Cardiac fibroblast (primary cell): ENCODE data around the gene CMYA5.
A peak's percentile ranks its signal among the peaks of the same experiment; 100 is the strongest.

Source experiments
- DNase-seq, 2 donors: peaks; one replicate each; pipeline versions ENCODE4 v3.0.0 to v3.0.0-alpha.2; 2010; ENCODE audit warnings: low read depth in 2 of 2
- H3K4me3 ChIP-seq, 2 donors: replicated peaks in 1 of 2; 1 replicate in 1 of 2; 2 replicates in 1 of 2; pipeline ENCODE4 v1.5.1; 2011; ENCODE audit warnings: low read depth in 2 of 2, low read length in 2 of 2, mild to moderate bottlenecking in 2 of 2, moderate library complexity in 1 of 2
- CTCF ChIP-seq: IDR thresholded peaks from one replicate; pipeline ENCODE4 v1.5.1; 2011; ENCODE audit warnings: low read depth, mild to moderate bottlenecking, low read length, inconsistent platforms

Gene CMYA5

GRCh38 chr5:79827159-79827629 is 137.6 kb downstream of the CMYA5 start:
- H3K4me3 ChIP-seq: no peak overlapping the region
- TF ChIP-seq CTCF: no peak
- no peak for DNase-seq

DNA sequence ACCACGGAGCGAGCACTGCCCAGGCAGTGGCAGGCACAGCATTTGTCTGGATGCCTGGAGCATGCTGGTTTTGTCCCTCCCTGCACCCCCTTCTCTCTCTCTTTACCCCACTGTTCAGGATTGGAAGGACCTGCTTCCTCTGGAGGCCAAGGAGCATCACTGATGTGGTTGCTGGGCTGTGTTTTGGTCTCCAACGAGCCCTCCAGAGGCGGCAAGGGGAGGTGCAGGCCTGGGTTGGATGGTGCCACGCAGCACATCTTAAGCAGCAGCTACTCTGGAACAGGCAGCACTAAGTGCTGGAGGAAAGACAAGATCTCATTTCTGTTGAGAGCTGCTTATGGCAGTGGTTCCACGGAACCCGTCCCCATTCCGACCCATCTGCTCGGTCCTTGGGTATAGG is 139.6 kb downstream of the CMYA5 start:
- DNase-seq: no peak
- no peak overlapping the region for H3K4me3 ChIP-seq
- TF ChIP-seq CTCF: no peak

DNA sequence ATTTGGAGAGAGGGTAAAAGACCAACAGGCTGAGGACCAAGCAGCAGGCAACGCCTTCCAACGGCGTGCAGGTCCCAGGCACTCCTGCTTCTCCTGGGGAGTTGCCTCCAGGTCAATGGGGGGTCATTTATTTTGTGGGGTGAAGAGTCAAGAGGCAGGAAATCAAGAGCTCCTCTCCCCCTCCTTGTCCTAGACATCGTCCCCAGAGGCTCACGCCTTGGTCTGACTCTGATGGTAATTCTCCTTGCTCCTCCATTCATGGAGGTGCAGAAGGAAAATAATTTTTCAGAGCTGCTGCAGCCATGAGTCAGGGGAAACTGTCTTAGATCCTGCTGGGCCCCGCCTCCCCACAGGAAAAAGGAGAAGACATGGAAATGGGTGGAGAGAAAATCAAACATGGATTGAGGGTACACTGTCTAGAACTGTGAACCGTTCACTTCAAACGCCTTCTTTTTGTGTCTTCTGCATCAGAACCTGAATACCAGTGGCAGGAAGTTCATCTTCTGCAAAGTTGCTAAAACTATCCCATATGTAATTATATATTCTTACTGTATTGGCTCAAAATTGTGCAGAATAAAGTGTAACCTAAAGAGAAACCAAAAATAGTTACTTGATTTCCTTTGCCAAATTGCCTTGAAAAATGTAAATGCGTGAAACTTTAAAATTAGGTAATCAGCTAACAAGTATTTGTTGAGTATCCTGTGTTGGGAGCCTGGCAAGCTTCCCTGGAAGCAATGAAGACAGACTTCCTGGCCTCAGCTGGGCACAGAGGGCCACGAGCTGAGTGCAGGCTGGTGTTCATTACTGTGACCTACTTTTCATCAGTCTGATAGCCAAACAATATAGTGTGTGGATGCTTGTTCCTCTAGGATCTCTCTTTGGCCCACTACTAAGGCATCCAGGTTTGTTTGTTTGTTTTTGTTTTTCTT is 142.0 kb downstream of the CMYA5 start:
- no peak for TF ChIP-seq CTCF
- no peak overlapping the region for H3K4me3 ChIP-seq
- peak in 1 of 2 donors; percentile 31 for DNase-seq

GRCh38 chr5:79832911-79833310 is 143.3 kb downstream of the CMYA5 start:
- H3K4me3 ChIP-seq: no peak overlapping the region
- no peak for DNase-seq
- no peak for TF ChIP-seq CTCF

- H3K4me3 ChIP-seq: no peak overlapping the region
- no peak for DNase-seq
- TF ChIP-seq CTCF: no peak
These were observed 144.6 kb downstream of the CMYA5 start for GRCh38 chr5:79834098-79834753.

GRCh38 chr5:79834754-79835714 is 145.4 kb downstream of the CMYA5 start:
- H3K4me3 ChIP-seq: no peak overlapping the region
- DNase-seq: no peak
- TF ChIP-seq CTCF: no peak
